MM.1S (cell line): ENCODE measurements around the gene LBHD1.
A peak's percentile ranks its signal among the peaks of the same experiment; 100 is the strongest.
"Not testable (repeated sequence)": the region's sequence is repeated elsewhere in the genome, so short reads cannot be mapped to it uniquely, and the experiment has no call there.

Source experiments
- DNase-seq: peaks from one replicate; pipeline ENCODE4 v3.0.0-alpha.2; 2015
- H2AFZ ChIP-seq: fragments of 300-600 bp; sonication (generic); 2 replicates; pipeline ENCODE4 v1.6.0; 2016; ENCODE audit warnings: antibody characterized with exemption, low read length
- H3F3A ChIP-seq: fragments of 300-600 bp; sonication (generic); 2 replicates; pipeline ENCODE4 v1.6.1; 2016; ENCODE audit warnings: mild to moderate bottlenecking, antibody characterized with exemption, low read length, moderate library complexity, mixed read lengths; ENCODE audit not compliant: insufficient read depth
- H3K27ac ChIP-seq: fragments of 300-600 bp; sonication (generic); 2 replicates; pipeline ENCODE4 v1.5.1; 2016; ENCODE audit warnings: mild to moderate bottlenecking, low read length
- H3K27me3 ChIP-seq: fragments of 300-600 bp; sonication (generic); replicated peaks from 2 replicates; pipeline ENCODE4 v1.6.0; 2016; ENCODE audit warnings: low read length; ENCODE audit not compliant: insufficient read depth
- H3K36me3 ChIP-seq: fragments of 300-600 bp; sonication (generic); replicated peaks from 2 replicates; pipeline ENCODE4 v1.6.1; 2016; ENCODE audit warnings: mild to moderate bottlenecking, low read length, mixed read lengths; ENCODE audit not compliant: insufficient read depth
- H3K4me1 ChIP-seq: fragments of 300-600 bp; sonication (generic); 2 replicates; pipeline ENCODE4 v1.6.1; 2016; ENCODE audit warnings: low read length, mixed read lengths
- H3K4me2 ChIP-seq: fragments of 300-600 bp; sonication (generic); 2 replicates; pipeline ENCODE4 v1.6.0; 2016; ENCODE audit warnings: low read depth, low read length
- H3K4me3 ChIP-seq: fragments of 300-600 bp; sonication (generic); 2 replicates; pipeline ENCODE4 v1.5.1; 2016; ENCODE audit warnings: low read length, mixed read lengths
- H3K79me2 ChIP-seq: fragments of 300-600 bp; sonication (generic); 2 replicates; pipeline ENCODE4 v1.6.1; 2016; ENCODE audit warnings: mixed run types, low read length, mixed read lengths
- H3K9ac ChIP-seq: fragments of 300-600 bp; sonication (generic); 2 replicates; pipeline ENCODE4 v1.6.1; 2016; ENCODE audit warnings: low read length, mixed read lengths
- H3K9me2 ChIP-seq: fragments of 300-600 bp; sonication (generic); replicated peaks from 2 replicates; pipeline ENCODE4 v1.6.1; 2016; ENCODE audit warnings: mild to moderate bottlenecking, low read length, mixed read lengths; ENCODE audit not compliant: insufficient read depth
- H3K9me3 ChIP-seq: fragments of 300-600 bp; sonication (generic); replicated peaks from 2 replicates; pipeline ENCODE4 v1.6.1; 2016; ENCODE audit warnings: mild to moderate bottlenecking, low read length, mixed read lengths; ENCODE audit not compliant: insufficient read depth
- H4K20me1 ChIP-seq: fragments of 300-600 bp; sonication (generic); 2 replicates; pipeline ENCODE4 v1.6.1; 2016; ENCODE audit warnings: mild to moderate bottlenecking, low read length, moderate library complexity, mixed read lengths; ENCODE audit not compliant: insufficient read depth
- EZH2 ChIP-seq: fragments of 300-600 bp; sonication (generic); optimal IDR thresholded peaks from 2 replicates; pipeline ENCODE3; 2017; ENCODE audit warnings: low read depth, mild to moderate bottlenecking, antibody characterized with exemption, low read length, mixed read lengths
- EZH2phosphoT487 ChIP-seq: fragments of 300-600 bp; sonication (generic); IDR thresholded peaks from 2 replicates; pipeline ENCODE4 v1.6.1; 2018; ENCODE audit warnings: antibody characterized with exemption, low read length
- TF ChIP-seq, protein P1 (sequence below): fragments of 300-600 bp; sonication (generic); IDR thresholded peaks from 2 replicates; pipeline ENCODE4 v1.5.1; 2016; ENCODE audit warnings: antibody characterized with exemption, low read length, mixed read lengths

The LBHD1 gene

GRCh38 chr11:62621027-62621566 lies 51.0 kb downstream of the LBHD1 start:
- H3K9me2 ChIP-seq, result no peaks in the 10 kb centered on the region
- DNase-seq, result no peak
- peak overlapping the region; percentile 80 for H3K4me3 ChIP-seq
- no peaks in the 10 kb centered on the region for H3K9me3 ChIP-seq
- no peak for TF ChIP-seq EZH2
- TF ChIP-seq, protein P1, sequence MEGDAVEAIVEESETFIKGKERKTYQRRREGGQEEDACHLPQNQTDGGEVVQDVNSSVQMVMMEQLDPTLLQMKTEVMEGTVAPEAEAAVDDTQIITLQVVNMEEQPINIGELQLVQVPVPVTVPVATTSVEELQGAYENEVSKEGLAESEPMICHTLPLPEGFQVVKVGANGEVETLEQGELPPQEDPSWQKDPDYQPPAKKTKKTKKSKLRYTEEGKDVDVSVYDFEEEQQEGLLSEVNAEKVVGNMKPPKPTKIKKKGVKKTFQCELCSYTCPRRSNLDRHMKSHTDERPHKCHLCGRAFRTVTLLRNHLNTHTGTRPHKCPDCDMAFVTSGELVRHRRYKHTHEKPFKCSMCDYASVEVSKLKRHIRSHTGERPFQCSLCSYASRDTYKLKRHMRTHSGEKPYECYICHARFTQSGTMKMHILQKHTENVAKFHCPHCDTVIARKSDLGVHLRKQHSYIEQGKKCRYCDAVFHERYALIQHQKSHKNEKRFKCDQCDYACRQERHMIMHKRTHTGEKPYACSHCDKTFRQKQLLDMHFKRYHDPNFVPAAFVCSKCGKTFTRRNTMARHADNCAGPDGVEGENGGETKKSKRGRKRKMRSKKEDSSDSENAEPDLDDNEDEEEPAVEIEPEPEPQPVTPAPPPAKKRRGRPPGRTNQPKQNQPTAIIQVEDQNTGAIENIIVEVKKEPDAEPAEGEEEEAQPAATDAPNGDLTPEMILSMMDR, result no peak
- no peak for TF ChIP-seq EZH2phosphoT487
- H3K79me2 ChIP-seq, result peaks cover 14% of the 10 kb centered on the region
- H3F3A ChIP-seq, result peaks cover 25% of the 10 kb centered on the region
- peaks cover 10% of the 10 kb centered on the region for H3K4me1 ChIP-seq
- H3K4me2 ChIP-seq, result peak overlapping the region; percentile 55
- no peaks in the 10 kb centered on the region for H3K27me3 ChIP-seq
- H3K9ac ChIP-seq, result peak overlapping the region; percentile 73
- H4K20me1 ChIP-seq, result no peaks in the 10 kb centered on the region
- no peaks in the 10 kb centered on the region for H3K36me3 ChIP-seq
- peak overlapping the region; percentile 59; the same call in 1 of the 2 replicates for H3K27ac ChIP-seq
- peak overlapping the region; percentile 35 for H2AFZ ChIP-seq

- not testable (repeated sequence) for H3K9me3 ChIP-seq, H3K9me2 ChIP-seq, DNase-seq, H2AFZ ChIP-seq, H3K9ac ChIP-seq, H3K36me3 ChIP-seq, H3K4me3 ChIP-seq, H3K27me3 ChIP-seq, H3K4me2 ChIP-seq, H3K27ac ChIP-seq, H4K20me1 ChIP-seq
- H3F3A ChIP-seq, result peaks cover 22% of the 10 kb centered on the region
- peaks cover 14% of the 10 kb centered on the region for H3K79me2 ChIP-seq
- H3K4me1 ChIP-seq, result peaks cover 21% of the 10 kb centered on the region
Observed at GRCh38 chr11:62616957-62617356, 55.1 kb downstream of the LBHD1 start.

DNA sequence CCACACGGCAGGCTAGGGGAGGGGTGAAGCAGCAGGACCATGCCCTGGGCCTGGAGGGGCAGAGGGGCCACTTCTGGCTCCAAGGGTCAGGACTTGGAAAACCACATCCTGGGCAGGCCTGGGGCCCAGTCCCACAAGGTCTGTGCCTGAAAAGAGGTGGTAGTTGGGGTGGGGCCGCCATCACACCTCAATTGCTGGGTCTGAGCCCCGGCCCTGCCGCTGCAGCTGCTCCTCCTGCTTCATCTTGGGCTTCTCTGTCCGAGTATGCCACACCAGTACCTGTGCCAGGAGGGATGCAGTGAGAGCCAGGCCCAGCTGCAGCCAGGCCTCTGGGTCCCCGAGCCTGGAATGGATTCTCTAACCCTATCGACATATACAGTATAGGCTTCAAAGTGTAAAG lies 56.5 kb downstream of the LBHD1 start:
- Histone ChIP-seq H3K36me3 (no peaks in the 10 kb centered on the region), H3K9ac (no peak overlapping the region), H3K9me2 (no peaks in the 10 kb centered on the region), H3K4me1 (peaks cover 15% of the 10 kb centered on the region), H3K27ac (no peak overlapping the region), H3K4me2 (no peak overlapping the region), H3K27me3 (no peaks in the 10 kb centered on the region), H3K9me3 (no peaks in the 10 kb centered on the region), H4K20me1 (no peaks in the 10 kb centered on the region), H2AFZ (no peak overlapping the region), H3F3A (peaks cover 10% of the 10 kb centered on the region), H3K79me2 (peaks cover 19% of the 10 kb centered on the region), H3K4me3 (no peak overlapping the region)
- no peak for DNase-seq
- TF ChIP-seq EZH2 (no peak), EZH2phosphoT487 (no peak)
- TF ChIP-seq, protein P1, result no peak

DNA sequence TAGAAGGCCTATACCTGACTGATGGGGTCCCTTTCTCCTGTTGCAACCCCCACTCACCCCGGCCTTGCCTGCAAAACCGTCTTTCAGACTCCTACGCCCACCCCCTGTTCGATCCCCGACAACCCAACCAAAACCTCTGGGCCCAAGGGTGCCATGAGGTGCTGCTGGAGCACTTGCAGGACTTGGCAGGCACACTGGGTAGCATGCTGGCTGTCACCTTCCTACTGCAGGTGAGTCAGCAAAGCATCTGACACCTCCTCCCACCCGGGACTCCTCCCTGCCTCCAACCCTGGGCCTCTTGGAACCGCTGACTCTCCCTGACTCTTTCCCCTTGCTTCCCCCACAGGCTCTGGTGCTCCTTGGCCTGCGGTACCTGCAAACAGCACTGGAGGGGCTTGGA lies 57.8 kb downstream of the LBHD1 start:
- Histone ChIP-seq H3K36me3 (no peaks in the 10 kb centered on the region), H3K4me1 (peaks cover 14% of the 10 kb centered on the region), H3K4me3 (no peak overlapping the region), H3K9me3 (no peaks in the 10 kb centered on the region), H3K27me3 (no peaks in the 10 kb centered on the region), H3K27ac (peak overlapping the region; percentile 10; the same call in 1 of the 2 replicates), H3F3A (peaks cover 10% of the 10 kb centered on the region), H3K9ac (no peak overlapping the region; the same call in 1 of the 2 replicates), H3K4me2 (no peak overlapping the region), H4K20me1 (no peaks in the 10 kb centered on the region), H3K9me2 (no peaks in the 10 kb centered on the region), H3K79me2 (peaks cover 14% of the 10 kb centered on the region), H2AFZ (no peak overlapping the region)
- TF ChIP-seq EZH2 (no peak), EZH2phosphoT487 (no peak)
- TF ChIP-seq, protein P1, result no peak
- no peak for DNase-seq
